Colonic mucosa (tissue), 4 donors: Measurements from ENCODE around the gene ITPKB. TPM values are rescaled to one million over a fixed set of nuclear protein-coding genes. Genes with fewer than 3 reads are reported as not detected.

Experiments used
- DNase-seq: peaks from one replicate; pipeline ENCODE4 v3.0.0-alpha.2; 2020
- H3K27ac ChIP-seq: fragments of 200-600 bp; one replicate; pipeline ENCODE4 v1.8.0; 2021
- H3K27me3 ChIP-seq: fragments of 200-600 bp; one replicate; pipeline ENCODE4 v1.8.0; 2021
- H3K36me3 ChIP-seq: fragments of 200-600 bp; one replicate; pipeline ENCODE4 v1.8.0; 2021
- H3K4me1 ChIP-seq: fragments of 200-600 bp; one replicate; pipeline ENCODE4 v1.8.0; 2021; ENCODE audit warnings: mild to moderate bottlenecking
- H3K4me3 ChIP-seq: fragments of 200-600 bp; one replicate; pipeline ENCODE4 v1.8.0; 2021
- H3K9ac ChIP-seq, 2 donors: one replicate each; pipeline ENCODE4 v1.7.0; 2013; ENCODE audit warnings: control low read depth in 2 of 2, low read depth in 2 of 2, low read length in 2 of 2
- H3K9me3 ChIP-seq: fragments of 200-600 bp; one replicate; pipeline ENCODE4 v1.8.0; 2021
- intact Hi-C: fragments of 100-400 bp; cut with DNase I; formaldehyde crosslinking; loops from one replicate; pipeline ENCODE4 v1.14.1; 2022
- total RNA-seq, 2 donors: library from RNA; stranded (reverse); fragmentation: NEBNext Ultra II Directional in 1 of 2; extraction: Animal tissue kit (Norgen Biotek cat#: 25700) in 1 of 2; gene quantifications; one replicate each; pipeline ENCODE4 v1.2.1, GENCODE V29; 2021
- TF ChIP-seq, protein P1 (sequence below): fragments of 200-600 bp; IDR thresholded peaks from one replicate; pipeline ENCODE4 v1.8.0; 2022; ENCODE audit warnings: antibody characterized with exemption, mild to moderate bottlenecking
- donor health status: healthy.
- donor health status: DM: no; HTN: no; CAD: no.
- donor health status: DM: no; HTN: no; CAD: no.

The ITPKB gene
- total RNA-seq, 2 donors from 2014 or later: 11.6 to 16.9 TPM

DNA sequence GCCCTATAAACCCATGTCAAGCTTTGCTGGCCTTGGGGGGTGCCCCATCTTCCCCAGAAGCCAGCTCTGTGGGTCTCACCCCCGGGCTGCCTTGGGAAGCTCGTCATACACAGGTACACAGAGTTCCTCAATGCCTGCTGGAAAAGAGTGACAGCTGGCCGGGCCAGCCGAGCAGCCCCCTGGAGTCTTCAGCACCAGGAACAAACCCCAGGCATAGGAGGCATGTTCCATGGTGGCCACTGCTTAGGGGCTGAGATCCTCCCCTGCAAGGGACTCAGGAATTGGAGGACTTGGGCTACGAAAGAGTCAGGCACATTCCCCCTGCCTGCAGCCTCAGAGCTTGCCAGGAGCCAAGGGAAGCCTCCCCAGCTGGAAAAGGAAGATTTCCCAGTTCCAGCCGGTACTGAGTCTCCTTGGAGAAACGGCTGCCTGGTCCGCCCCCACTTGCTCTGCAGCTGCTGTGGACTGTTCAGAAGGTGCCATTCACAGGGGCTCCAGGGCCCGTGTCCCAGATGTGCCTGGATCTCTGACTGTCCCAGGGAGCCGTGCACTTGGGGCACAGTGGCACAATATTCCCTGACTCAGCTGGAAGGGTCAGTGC lies 101.0 kb downstream of the ITPKB start:
- peaks cover 3% of the 10 kb centered on the region for H3K36me3 ChIP-seq
- H3K27me3 ChIP-seq: no peaks in the 10 kb centered on the region
- intact Hi-C loops: loop anchor here (10.0 kb wide), 1 partner anchor 97 kb away; the partner anchor contains the start of gene ITPKB
- no peak overlapping the region for H3K4me3 ChIP-seq
- H3K4me1 ChIP-seq: peaks cover 7% of the 10 kb centered on the region
- no peak for DNase-seq
- no peak overlapping the region for H3K9ac ChIP-seq
- TF ChIP-seq, protein P1, sequence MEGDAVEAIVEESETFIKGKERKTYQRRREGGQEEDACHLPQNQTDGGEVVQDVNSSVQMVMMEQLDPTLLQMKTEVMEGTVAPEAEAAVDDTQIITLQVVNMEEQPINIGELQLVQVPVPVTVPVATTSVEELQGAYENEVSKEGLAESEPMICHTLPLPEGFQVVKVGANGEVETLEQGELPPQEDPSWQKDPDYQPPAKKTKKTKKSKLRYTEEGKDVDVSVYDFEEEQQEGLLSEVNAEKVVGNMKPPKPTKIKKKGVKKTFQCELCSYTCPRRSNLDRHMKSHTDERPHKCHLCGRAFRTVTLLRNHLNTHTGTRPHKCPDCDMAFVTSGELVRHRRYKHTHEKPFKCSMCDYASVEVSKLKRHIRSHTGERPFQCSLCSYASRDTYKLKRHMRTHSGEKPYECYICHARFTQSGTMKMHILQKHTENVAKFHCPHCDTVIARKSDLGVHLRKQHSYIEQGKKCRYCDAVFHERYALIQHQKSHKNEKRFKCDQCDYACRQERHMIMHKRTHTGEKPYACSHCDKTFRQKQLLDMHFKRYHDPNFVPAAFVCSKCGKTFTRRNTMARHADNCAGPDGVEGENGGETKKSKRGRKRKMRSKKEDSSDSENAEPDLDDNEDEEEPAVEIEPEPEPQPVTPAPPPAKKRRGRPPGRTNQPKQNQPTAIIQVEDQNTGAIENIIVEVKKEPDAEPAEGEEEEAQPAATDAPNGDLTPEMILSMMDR: no peak
- H3K27ac ChIP-seq: no peak overlapping the region
- no peaks in the 10 kb centered on the region for H3K9me3 ChIP-seq

DNA sequence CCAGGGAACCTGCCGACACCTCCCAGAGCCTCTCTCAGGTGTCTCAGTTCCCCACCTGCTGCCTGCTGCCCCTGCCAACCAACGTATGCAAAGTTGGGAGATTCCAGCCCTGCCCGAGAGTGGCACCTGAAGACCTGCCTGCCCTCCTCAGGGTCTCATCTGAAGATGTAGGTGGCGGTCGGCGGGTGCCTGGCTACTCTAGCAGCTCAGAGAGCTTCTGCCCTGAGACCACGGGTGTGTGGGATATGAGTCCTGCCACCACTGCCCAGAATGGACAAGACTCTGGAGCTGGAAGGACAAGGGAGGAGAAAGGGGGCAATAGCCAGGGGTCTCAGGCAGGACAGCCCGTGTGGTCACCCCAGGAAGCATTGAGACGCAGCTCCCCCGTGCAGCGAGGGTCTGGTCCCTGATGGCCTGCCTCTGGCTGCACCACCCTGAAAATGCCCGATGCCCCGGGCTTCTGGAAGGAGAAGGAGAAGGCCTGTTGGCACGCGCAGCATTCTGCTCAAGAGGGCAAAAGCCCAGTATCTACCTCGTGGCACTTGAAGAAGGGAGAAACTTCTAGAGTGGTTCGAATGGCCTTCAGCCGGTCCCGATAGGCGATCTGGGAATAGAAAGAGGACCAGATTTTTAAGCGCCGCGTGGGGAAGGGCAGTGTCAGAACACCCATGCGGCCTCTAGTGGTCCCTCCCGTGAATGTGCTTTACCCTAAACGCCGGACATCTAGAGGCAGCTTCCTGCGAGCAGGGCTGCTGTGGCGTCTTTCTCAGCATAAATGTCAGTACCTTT lies 101.7 kb downstream of the ITPKB start:
- Histone ChIP-seq H3K27ac (no peak overlapping the region), H3K27me3 (no peaks in the 10 kb centered on the region), H3K9ac (no peak overlapping the region), H3K4me3 (no peak overlapping the region), H3K4me1 (peaks cover 8% of the 10 kb centered on the region), H3K36me3 (peaks cover 3% of the 10 kb centered on the region), H3K9me3 (no peaks in the 10 kb centered on the region)
- intact Hi-C loops: loop anchor here (10.0 kb wide), 1 partner anchor 97 kb away; the partner anchor contains the start of gene ITPKB
- DNase-seq: no peak
- TF ChIP-seq, protein P1: no peak

DNA sequence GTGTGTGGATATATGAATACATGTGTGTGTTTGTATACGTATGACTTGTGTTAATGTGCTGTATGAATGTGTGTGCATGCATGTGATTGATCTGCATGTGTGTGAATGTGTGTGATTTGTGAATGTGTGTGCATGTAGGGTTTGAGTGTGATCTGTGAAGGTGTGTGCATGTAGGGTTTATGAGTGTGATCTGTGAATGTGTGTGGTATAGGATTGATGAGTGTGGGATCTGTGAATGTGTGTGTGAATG lies 102.3 kb downstream of the ITPKB start:
- Histone ChIP-seq H3K9ac (no peak overlapping the region), H3K27ac (no peak overlapping the region), H3K9me3 (no peaks in the 10 kb centered on the region), H3K27me3 (no peaks in the 10 kb centered on the region), H3K4me3 (no peak overlapping the region), H3K36me3 (peaks cover 2% of the 10 kb centered on the region), H3K4me1 (peaks cover 8% of the 10 kb centered on the region)
- TF ChIP-seq, protein P1: no peak
- intact Hi-C loops: loop anchor here (10.0 kb wide), 1 partner anchor 98 kb away; the partner anchor contains the start of gene ITPKB
- DNase-seq: no peak

- intact Hi-C loops: loop anchor here (2.0 to 10.0 kb wide), 2 partner anchors 99 to 193 kb away; partner anchors contain the start of gene ITPKB
- no peak overlapping the region for H3K4me3 ChIP-seq
- H3K27ac ChIP-seq: no peak overlapping the region
- no peaks in the 10 kb centered on the region for H3K9me3 ChIP-seq
- no peaks in the 10 kb centered on the region for H3K27me3 ChIP-seq
- H3K36me3 ChIP-seq: no peaks in the 10 kb centered on the region
- TF ChIP-seq, protein P1: no peak
- no peak for DNase-seq
- H3K4me1 ChIP-seq: peaks cover 8% of the 10 kb centered on the region
- H3K9ac ChIP-seq: no peak overlapping the region
Observed at GRCh38 chr1:226635456-226635941, 103.6 kb downstream of the ITPKB start.

DNA sequence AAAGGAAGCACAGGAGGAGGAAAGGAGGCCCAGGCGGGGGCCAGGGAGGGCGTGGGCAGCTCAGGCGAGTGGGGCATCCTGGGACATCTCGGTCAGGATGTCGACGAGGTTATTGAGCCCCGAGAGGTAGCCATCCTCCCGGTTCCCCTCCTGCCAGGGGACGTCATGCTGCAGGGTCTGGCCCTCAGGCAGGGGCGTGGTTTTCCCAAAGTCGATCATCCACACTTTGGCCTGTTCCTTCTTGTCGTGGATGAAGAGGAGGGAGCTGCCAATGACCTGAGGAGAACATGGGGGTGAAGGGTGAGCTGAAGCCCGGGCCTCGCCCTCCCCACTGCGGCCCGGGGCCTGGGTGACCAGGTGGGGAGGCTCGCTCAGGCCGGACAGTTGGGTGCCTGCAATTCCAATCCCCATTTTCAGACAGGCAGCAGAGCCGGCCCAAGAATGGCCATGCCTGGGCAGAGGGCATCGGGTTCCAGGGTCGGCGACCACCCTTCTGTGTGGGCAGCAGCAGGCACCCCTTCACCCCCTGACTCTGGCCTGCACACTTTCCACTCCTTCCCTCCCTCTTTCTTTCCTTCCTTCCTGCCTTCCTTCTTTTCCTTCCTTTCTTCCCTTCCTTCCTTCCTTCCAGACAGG lies 104.4 kb downstream of the ITPKB start:
- Histone ChIP-seq H3K36me3 (no peaks in the 10 kb centered on the region), H3K27me3 (no peaks in the 10 kb centered on the region), H3K4me1 (peaks cover 8% of the 10 kb centered on the region), H3K4me3 (no peak overlapping the region), H3K9ac (no peak overlapping the region), H3K9me3 (no peaks in the 10 kb centered on the region), H3K27ac (no peak overlapping the region)
- intact Hi-C loops: loop anchor here (2.0 to 10.0 kb wide), 2 partner anchors 100 to 194 kb away; partner anchors contain the start of gene ITPKB
- TF ChIP-seq, protein P1: no peak
- no peak for DNase-seq
